GM12878 (cell line): Measurements from ENCODE around the gene TEN1. TPM values are rescaled to one million over a fixed set of nuclear protein-coding genes. Genes with fewer than 3 reads are reported as not detected.

Experiments used
- ATAC-seq: fragments of 200-7000 bp; cut with Tn5 transposase; 3 replicates; pipeline ENCODE4 v1.9.1; 2020; ENCODE audit warnings: mild to moderate bottlenecking, moderate library complexity
- BruUV-seq: library from RNA; stranded (reverse); fragments of 400-500 nt; replicated peaks from 2 replicates; lab custom pipeline; 2021; lab: Mats Ljungman, UMichigan
- CTCF ChIA-PET: fragments of 300-600 bp; sonication (Branson Sonifier 250); formaldehyde crosslinking; extraction: SDS; loops from one replicate; lab custom pipeline; 2021; ENCODE audit warnings: inconsistent platforms; lab: Yijun Ruan, JAX
- POLR2A ChIA-PET: fragments of 350-600 bp; formaldehyde crosslinking; extraction: SDS; loops from one replicate; lab custom pipeline; 2021; ENCODE audit warnings: inconsistent platforms; lab: Charles Lee
- RAD21 ChIA-PET: fragments of 300-600 bp; sonication (Branson Sonifier 250); formaldehyde crosslinking; loops from one replicate; lab custom pipeline; 2023; ENCODE audit warnings: antibody characterized with exemption; ENCODE audit not compliant: unreplicated experiment; lab: Charles Lee
- SMC1A ChIA-PET: fragments of 300-600 bp; sonication (Branson Sonifier 250); formaldehyde crosslinking; loops from one replicate; lab custom pipeline; 2023; ENCODE audit not compliant: unreplicated experiment, uncharacterized antibody; lab: Charles Lee
- DNase-seq: peaks from one replicate; pipeline ENCODE4 v3.0.0-alpha.2; 2011; ENCODE audit warnings: low read depth, low spot score
- FAIRE-seq: peaks from 3 replicates; lab custom pipeline; 2011; peaks lifted over from hg19 to GRCh38; lab: Jason Lieb, UNC
- H2AFZ ChIP-seq: 2 replicates; pipeline ENCODE4 v1.6.0; 2011; ENCODE audit warnings: low read depth, low read length, control low read depth; ENCODE audit not compliant: control insufficient read depth
- H3K27ac ChIP-seq: 2 replicates; pipeline ENCODE4 v1.5.1; 2011; ENCODE audit warnings: control low read depth; ENCODE audit not compliant: control insufficient read depth, insufficient read depth
- H3K27me3 ChIP-seq, 2 experiments: replicated peaks in 1 of 2; 2 replicates each; pipeline versions ENCODE4 v1.6.0 to v1.6.1; 2011; ENCODE audit warnings: low read length in 1 of 2; ENCODE audit not compliant: control insufficient read depth in 2 of 2, insufficient read depth in 2 of 2
- H3K36me3 ChIP-seq, 2 experiments: 2 replicates each; pipeline ENCODE4 v1.5.1; 2011; ENCODE audit warnings: low read length in 1 of 2; ENCODE audit not compliant: control insufficient read depth in 2 of 2, insufficient read depth in 2 of 2
- H3K4me1 ChIP-seq: 2 replicates; pipeline ENCODE4 v1.6.1; 2011; ENCODE audit warnings: mild to moderate bottlenecking, low read length, moderate library complexity, mixed read lengths; ENCODE audit not compliant: control insufficient read depth, insufficient read depth
- H3K4me2 ChIP-seq: 2 replicates; pipeline ENCODE4 v1.6.0; 2011; ENCODE audit warnings: control low read depth; ENCODE audit not compliant: control insufficient read depth, insufficient read depth
- H3K4me3 ChIP-seq: fragments of 200-600 bp; sonication (generic); 2 replicates; pipeline ENCODE4 v1.5.1; 2016
- H3K79me2 ChIP-seq: 2 replicates; pipeline ENCODE4 v1.6.0; 2011; ENCODE audit warnings: low read length; ENCODE audit not compliant: control insufficient read depth, insufficient read depth
- H3K9ac ChIP-seq: 2 replicates; pipeline ENCODE4 v1.8.0; 2011; ENCODE audit warnings: low read length, control low read depth, mixed read lengths; ENCODE audit not compliant: control insufficient read depth, insufficient read depth
- H3K9me3 ChIP-seq: replicated peaks from 3 replicates; pipeline ENCODE4 v1.5.1; 2011; ENCODE audit warnings: mild to moderate bottlenecking, low read length; ENCODE audit not compliant: control insufficient read depth, insufficient read depth
- H4K20me1 ChIP-seq: 2 replicates; pipeline ENCODE4 v1.6.0; 2011; ENCODE audit not compliant: control insufficient read depth, insufficient read depth
- BACH1 ChIP-seq: fragments of 450-650 bp; IDR thresholded peaks from 2 replicates; pipeline ENCODE4 v1.6.1; 2017; ENCODE audit warnings: mild to moderate bottlenecking, borderline replicate concordance
- CHD2 ChIP-seq: IDR thresholded peaks from 2 replicates; pipeline ENCODE4 v1.6.1; 2011; ENCODE audit warnings: low read depth, low read length, improper control_type of control experiment, borderline replicate concordance
- EP300 ChIP-seq, 2 experiments: fragments of 150-350 bp in 1 of 2; IDR thresholded peaks; 2 replicates each; pipeline ENCODE4 v1.6.1; 2011 to 2012; ENCODE audit warnings: low read depth in 2 of 2, low read length in 2 of 2, borderline replicate concordance in 1 of 2, improper control_type of control experiment in 1 of 2, inconsistent platforms in 1 of 2; ENCODE audit not compliant: control insufficient read depth in 1 of 2
- HCFC1 ChIP-seq: fragments of 150-350 bp; IDR thresholded peaks from 2 replicates; pipeline ENCODE4 v1.6.1; 2014; ENCODE audit warnings: low read length
- NFYA ChIP-seq: IDR thresholded peaks from 2 replicates; pipeline ENCODE4 v1.6.1; 2011; ENCODE audit warnings: low read depth, mild to moderate bottlenecking, low read length, improper control_type of control experiment, borderline replicate concordance
- POLR2AphosphoS5 ChIP-seq: IDR thresholded peaks from 2 replicates; pipeline ENCODE4 v1.6.1; 2011; ENCODE audit warnings: mild to moderate bottlenecking, low read length, inconsistent platforms
- RFX5 ChIP-seq: IDR thresholded peaks from 2 replicates; pipeline ENCODE4 v1.6.1; 2011; ENCODE audit warnings: low read depth, low read length, improper control_type of control experiment
- SPI1 ChIP-seq: IDR thresholded peaks from 2 replicates; pipeline ENCODE4 v1.6.1; 2011; ENCODE audit warnings: low read depth, mild to moderate bottlenecking, low read length, moderate library complexity, borderline replicate concordance; ENCODE audit not compliant: insufficient read depth
- YBX1 ChIP-seq: fragments of 450-650 bp; IDR thresholded peaks from 2 replicates; pipeline ENCODE4 v1.6.1; 2016; ENCODE audit warnings: antibody characterized with exemption
- ZNF384 ChIP-seq: IDR thresholded peaks from 2 replicates; pipeline ENCODE4 v1.6.1; 2012; ENCODE audit warnings: low read depth, mild to moderate bottlenecking, low read length, improper control_type of control experiment, borderline replicate concordance
- WGBS: methylation state at CpG from one replicate; pipeline ENCODE4 v1.1.6; 2016; ENCODE audit warnings: low lambda C conversion rate; ENCODE audit not compliant: insufficient replicate concordance, insufficient coverage; ENCODE audit errors: missing lambda C conversion rate; 5-methylcytosine and 5-hydroxymethylcytosine counted together
- in situ Hi-C: fragments of 300-500 bp; cut with MboI; formaldehyde crosslinking; loops from 9 replicates; pipeline ENCODE4 v1.14.3; 2018; ENCODE audit warnings: mixed read lengths
- intact Hi-C: fragments of 100-400 bp; cut with micrococcal nuclease; formaldehyde crosslinking; loops from one replicate; pipeline ENCODE4 v1.14.2; 2022; ENCODE audit not compliant: unreplicated experiment
- polyA plus RNA-seq, 11 experiments: library from polyadenylated mRNA; depleted of rRNA in 4 of 11; unstranded in 6 of 11; stranded (reverse) in 5 of 11; fragments of >200 nt; fragmentation: Nextera tagmentation in 4 of 11; fragmentation: Illumina TruSeq in 1 of 11; extraction: Ambion mirVana in 4 of 11; extraction: Trizol in 1 of 11; gene quantifications; 1 replicate in 1 of 11; 2 replicates in 10 of 11; pipeline versions ENCODE4 v1.2.1 to v1.2.3, GENCODE V29; 2011 to 2016; ENCODE audit warnings: inconsistent platforms in 2 of 11, missing spikeins in 2 of 11, low read depth in 1 of 11
- total RNA-seq, 4 experiments: library from RNA; depleted of rRNA in 3 of 4; stranded (reverse); fragments of >200 nt in 3 of 4; fragmentation: Illumina TruSeq in 1 of 4; extraction: Trizol in 1 of 4; gene quantifications; 2 replicates each; pipeline versions ENCODE4 v1.2.1 to v1.2.3, GENCODE V29; 2013 to 2021
- TF ChIP-seq, protein P1 (sequence below): fragments of 450-650 bp; IDR thresholded peaks from 2 replicates; pipeline ENCODE4 v1.6.1; 2017; ENCODE audit warnings: antibody characterized with exemption, mild to moderate bottlenecking, moderate library complexity
- TF ChIP-seq, protein P2 (sequence below): IDR thresholded peaks from 2 replicates; pipeline ENCODE4 v1.6.1; 2012; ENCODE audit warnings: mild to moderate bottlenecking, low read depth, low read length

TEN1 gene
- total and polyA plus RNA-seq, 10 of the 15 experiments (the other 5 are each of a cell fraction or from before 2014, with no cell fraction given), result 1.1 to 33.1 (median 17.4) TPM

GRCh38 chr17:76024353-76024752 is 45.3 kb downstream of the TEN1 start:
- DNase-seq, result no peak
- WGBS, result 32% methylated on average over 9 of the region's 9 CpGs
- Histone ChIP-seq H4K20me1 (no peaks in the 10 kb centered on the region), H2AFZ (no peak overlapping the region), H3K4me2 (no peak overlapping the region), H3K27ac (no peak overlapping the region), H3K4me3 (no peak overlapping the region), H3K9ac (no peak overlapping the region), H3K79me2 (no peaks in the 10 kb centered on the region), H3K36me3 (no peaks in the 10 kb centered on the region), H3K9me3 (no peaks in the 10 kb centered on the region)
- ChIA-PET RAD21 (no interaction called here), POLR2A (no interaction called here), SMC1A (no interaction called here), CTCF (no interaction called here)
- no peak for FAIRE-seq
- no TSS peak for BruUV-seq
- in situ Hi-C loops, result no loop called here
- intact Hi-C loops, result no loop called here
- TF ChIP-seq NFYA (no peak), BACH1 (no peak), YBX1 (no peak), RFX5 (no peak)
- TF ChIP-seq, all 136 proteins: peak for 0
- Histone ChIP-seq H3K4me1 (no peaks in the 10 kb centered on the region), H3K27me3 (no peaks in the 10 kb centered on the region)
- ATAC-seq, result no peak

DNA sequence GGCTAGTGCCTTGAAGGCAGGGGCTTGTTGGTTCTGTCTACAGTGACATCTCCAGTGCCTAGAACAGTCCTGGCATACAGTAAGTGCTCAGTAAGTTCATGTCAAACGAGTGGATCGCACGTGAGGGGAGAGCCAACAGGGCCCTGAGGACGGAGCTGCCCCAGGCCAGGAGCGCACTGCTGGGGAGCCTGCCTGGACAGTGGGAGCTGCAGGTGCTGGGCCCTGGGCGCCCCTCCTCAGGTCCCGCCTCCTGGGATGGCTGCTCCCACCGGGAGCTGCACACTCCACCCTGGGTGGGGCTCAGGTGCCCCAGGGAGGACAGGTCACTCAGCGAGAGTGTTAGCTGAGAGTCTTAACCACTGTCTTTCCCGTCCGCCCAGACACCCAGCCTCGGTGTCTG is 46.3 kb downstream of the TEN1 start:
- Histone ChIP-seq H4K20me1 (no peaks in the 10 kb centered on the region), H3K79me2 (no peaks in the 10 kb centered on the region), H2AFZ (no peak overlapping the region), H3K27me3 (no peaks in the 10 kb centered on the region), H3K9ac (no peak overlapping the region), H3K9me3 (no peaks in the 10 kb centered on the region), H3K4me1 (no peaks in the 10 kb centered on the region), H3K4me2 (no peak overlapping the region), H3K36me3 (no peaks in the 10 kb centered on the region), H3K27ac (no peak overlapping the region), H3K4me3 (no peak overlapping the region)
- intact Hi-C loops, result no loop called here
- in situ Hi-C loops, result no loop called here
- ATAC-seq (no peak), DNase-seq (no peak), FAIRE-seq (no peak)
- no TSS peak for BruUV-seq
- ChIA-PET CTCF (no interaction called here), POLR2A (no interaction called here), SMC1A (no interaction called here), RAD21 (interaction anchor here (0.7 kb wide), 1 partner anchor 55 kb away, joined by 3 read pairs; no protein-coding TSS in a partner anchor)
- 47% methylated on average over 12 of the region's 12 CpGs for WGBS
- TF ChIP-seq, protein P1, sequence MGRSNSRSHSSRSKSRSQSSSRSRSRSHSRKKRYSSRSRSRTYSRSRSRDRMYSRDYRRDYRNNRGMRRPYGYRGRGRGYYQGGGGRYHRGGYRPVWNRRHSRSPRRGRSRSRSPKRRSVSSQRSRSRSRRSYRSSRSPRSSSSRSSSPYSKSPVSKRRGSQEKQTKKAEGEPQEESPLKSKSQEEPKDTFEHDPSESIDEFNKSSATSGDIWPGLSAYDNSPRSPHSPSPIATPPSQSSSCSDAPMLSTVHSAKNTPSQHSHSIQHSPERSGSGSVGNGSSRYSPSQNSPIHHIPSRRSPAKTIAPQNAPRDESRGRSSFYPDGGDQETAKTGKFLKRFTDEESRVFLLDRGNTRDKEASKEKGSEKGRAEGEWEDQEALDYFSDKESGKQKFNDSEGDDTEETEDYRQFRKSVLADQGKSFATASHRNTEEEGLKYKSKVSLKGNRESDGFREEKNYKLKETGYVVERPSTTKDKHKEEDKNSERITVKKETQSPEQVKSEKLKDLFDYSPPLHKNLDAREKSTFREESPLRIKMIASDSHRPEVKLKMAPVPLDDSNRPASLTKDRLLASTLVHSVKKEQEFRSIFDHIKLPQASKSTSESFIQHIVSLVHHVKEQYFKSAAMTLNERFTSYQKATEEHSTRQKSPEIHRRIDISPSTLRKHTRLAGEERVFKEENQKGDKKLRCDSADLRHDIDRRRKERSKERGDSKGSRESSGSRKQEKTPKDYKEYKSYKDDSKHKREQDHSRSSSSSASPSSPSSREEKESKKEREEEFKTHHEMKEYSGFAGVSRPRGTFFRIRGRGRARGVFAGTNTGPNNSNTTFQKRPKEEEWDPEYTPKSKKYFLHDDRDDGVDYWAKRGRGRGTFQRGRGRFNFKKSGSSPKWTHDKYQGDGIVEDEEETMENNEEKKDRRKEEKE, result no peak
- TF ChIP-seq HCFC1 (no peak), ZNF384 (no peak), CHD2 (no peak), SPI1 (no peak), EP300 (IDR thresholded peaks at IDR 0.05; ENCODE audit: borderline replicate concordance in 1 of 2, control insufficient read depth in 1 of 2, low read depth in 2 of 2, low read length in 2 of 2) (no peak), POLR2AphosphoS5 (no peak)
- TF ChIP-seq, protein P2, sequence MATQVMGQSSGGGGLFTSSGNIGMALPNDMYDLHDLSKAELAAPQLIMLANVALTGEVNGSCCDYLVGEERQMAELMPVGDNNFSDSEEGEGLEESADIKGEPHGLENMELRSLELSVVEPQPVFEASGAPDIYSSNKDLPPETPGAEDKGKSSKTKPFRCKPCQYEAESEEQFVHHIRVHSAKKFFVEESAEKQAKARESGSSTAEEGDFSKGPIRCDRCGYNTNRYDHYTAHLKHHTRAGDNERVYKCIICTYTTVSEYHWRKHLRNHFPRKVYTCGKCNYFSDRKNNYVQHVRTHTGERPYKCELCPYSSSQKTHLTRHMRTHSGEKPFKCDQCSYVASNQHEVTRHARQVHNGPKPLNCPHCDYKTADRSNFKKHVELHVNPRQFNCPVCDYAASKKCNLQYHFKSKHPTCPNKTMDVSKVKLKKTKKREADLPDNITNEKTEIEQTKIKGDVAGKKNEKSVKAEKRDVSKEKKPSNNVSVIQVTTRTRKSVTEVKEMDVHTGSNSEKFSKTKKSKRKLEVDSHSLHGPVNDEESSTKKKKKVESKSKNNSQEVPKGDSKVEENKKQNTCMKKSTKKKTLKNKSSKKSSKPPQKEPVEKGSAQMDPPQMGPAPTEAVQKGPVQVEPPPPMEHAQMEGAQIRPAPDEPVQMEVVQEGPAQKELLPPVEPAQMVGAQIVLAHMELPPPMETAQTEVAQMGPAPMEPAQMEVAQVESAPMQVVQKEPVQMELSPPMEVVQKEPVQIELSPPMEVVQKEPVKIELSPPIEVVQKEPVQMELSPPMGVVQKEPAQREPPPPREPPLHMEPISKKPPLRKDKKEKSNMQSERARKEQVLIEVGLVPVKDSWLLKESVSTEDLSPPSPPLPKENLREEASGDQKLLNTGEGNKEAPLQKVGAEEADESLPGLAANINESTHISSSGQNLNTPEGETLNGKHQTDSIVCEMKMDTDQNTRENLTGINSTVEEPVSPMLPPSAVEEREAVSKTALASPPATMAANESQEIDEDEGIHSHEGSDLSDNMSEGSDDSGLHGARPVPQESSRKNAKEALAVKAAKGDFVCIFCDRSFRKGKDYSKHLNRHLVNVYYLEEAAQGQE, result no peak
